ENCODE results near the gene DENND4B.

DNA sequence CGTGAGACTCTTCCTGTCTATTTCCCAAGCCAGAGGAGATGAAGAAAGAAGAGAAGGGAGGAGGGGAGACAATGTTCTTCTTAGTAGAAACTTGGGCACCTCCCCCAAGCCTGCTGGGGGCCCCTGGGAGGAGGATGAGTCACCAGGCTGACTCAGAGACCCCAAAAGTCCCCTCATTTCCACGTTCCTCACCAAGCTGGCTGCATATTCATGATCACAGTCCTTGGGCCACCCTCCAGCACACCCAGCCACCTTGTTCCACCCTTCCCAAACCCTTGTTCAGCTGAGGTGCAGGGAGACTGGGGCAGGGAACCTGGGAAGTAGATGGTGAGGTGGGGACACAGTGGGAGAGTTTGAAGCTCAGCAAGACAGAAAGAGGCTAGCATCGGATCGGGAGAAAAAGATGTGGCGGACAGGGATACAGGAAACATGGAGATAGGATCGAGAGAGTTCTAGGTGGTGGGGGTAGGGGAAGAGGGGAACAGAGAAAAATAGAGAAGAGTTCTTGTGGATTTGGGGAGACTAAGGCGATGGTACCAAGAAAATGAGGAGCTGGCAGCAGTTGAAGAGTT is 38.9 kb upstream of the DENND4B start:
- TF ChIP-seq GATA2 (IDR thresholded peaks at IDR 0.05; ENCODE audit: low read depth, low read length) (no peak), GATA3 (IDR thresholded peaks at IDR 0.05; ENCODE audit: low read depth, low read length) (no peak)
